HCT116 (cell line): Measurements from ENCODE around the gene MKI67. TPM values are rescaled to one million over a fixed set of nuclear protein-coding genes. Genes with fewer than 3 reads are reported as not detected.

Experiments used
- ATAC-seq: fragments of 200-7000 bp; cut with Tn5 transposase; 2 replicates; pipeline ENCODE4 v1.9.1; 2020; ENCODE audit warnings: mild to moderate bottlenecking, moderate library complexity
- BruUV-seq: library from RNA; stranded (reverse); fragments of 400-500 nt; replicated peaks from 2 replicates; lab custom pipeline; 2021; lab: Mats Ljungman, UMichigan
- CTCF ChIA-PET: fragments of 300-600 bp; sonication (Branson Sonifier 250); formaldehyde crosslinking; loops from one replicate; lab custom pipeline; 2021; ENCODE audit warnings: antibody characterized with exemption; lab: Charles Lee
- POLR2A ChIA-PET: fragments of 300-600, 350-600 bp; sonication (Branson Sonifier 250); formaldehyde crosslinking; loops from one replicate; lab custom pipeline; 2021; ENCODE audit warnings: antibody characterized with exemption; lab: Charles Lee
- RAD21 ChIA-PET, 2 experiments: fragments of 300-600 bp; sonication (Branson Sonifier 250); formaldehyde crosslinking; loops; one replicate each; lab custom pipeline; 2023; ENCODE audit warnings: low total read pairs in 2 of 2; ENCODE audit not compliant: uncharacterized antibody in 2 of 2, unreplicated experiment in 2 of 2, low non-redundant PET in 1 of 2; lab: Charles Lee
- DNase-seq: peaks from one replicate; pipeline ENCODE4 v3.0.0-alpha.2; 2010; ENCODE audit warnings: low read depth, low spot score
- H2AFZ ChIP-seq: fragments of 200-600 bp; shearing (Covaris generic), sonication (generic); 2 replicates; pipeline ENCODE4 v1.6.1; 2017; ENCODE audit warnings: low read depth, mixed run types, mixed read lengths, antibody characterized with exemption, low read length; ENCODE audit not compliant: poor library complexity, severe bottlenecking
- H3K27ac ChIP-seq: 2 replicates; pipeline ENCODE4 v1.5.1; 2012; ENCODE audit warnings: low read depth, low read length
- H3K27me3 ChIP-seq: fragments of 200-600 bp; sonication (generic); 2 replicates; pipeline ENCODE4 v1.6.1; 2016; ENCODE audit warnings: mixed run types, low read length, mixed read lengths; ENCODE audit not compliant: insufficient read depth
- H3K36me3 ChIP-seq, 2 experiments: fragments of 200-500 bp in 1 of 2; fragments of 200-600 bp in 1 of 2; sonication (Bioruptor generic) in 1 of 2; sonication (generic) in 1 of 2; 2 replicates each; pipeline versions ENCODE4 v1.5.1 to v1.6.1; 2014 to 2016; ENCODE audit warnings: low read length in 2 of 2, inconsistent platforms in 1 of 2, mixed read lengths in 1 of 2, mixed run types in 1 of 2; ENCODE audit not compliant: insufficient read depth in 2 of 2, control insufficient read depth in 1 of 2
- H3K4me1 ChIP-seq, 2 experiments: fragments of 200-600 bp in 1 of 2; sonication (generic) in 1 of 2; 2 replicates each; pipeline versions ENCODE4 v1.5.1 to v1.6.1; 2012 to 2017; ENCODE audit warnings: low read length in 2 of 2, inconsistent platforms in 1 of 2, mild to moderate bottlenecking in 1 of 2, mixed read lengths in 1 of 2, mixed run types in 1 of 2, moderate library complexity in 1 of 2; ENCODE audit not compliant: insufficient read depth in 2 of 2, control insufficient read depth in 1 of 2
- H3K4me2 ChIP-seq: fragments of 200-600 bp; sonication (generic); 2 replicates; pipeline ENCODE4 v1.6.1; 2017; ENCODE audit warnings: mixed run types, low read length, mixed read lengths
- H3K4me3 ChIP-seq, 2 experiments: fragments of 200-600 bp in 1 of 2; sonication (generic) in 1 of 2; replicated peaks in 1 of 2; 2 replicates each; pipeline ENCODE4 v1.5.1; 2011 to 2016; ENCODE audit warnings: low read length in 2 of 2, control low read depth in 1 of 2, low read depth in 1 of 2, mild to moderate bottlenecking in 1 of 2, mixed read lengths in 1 of 2, mixed run types in 1 of 2
- H3K79me2 ChIP-seq: fragments of 200-600 bp; sonication (generic); 2 replicates; pipeline ENCODE4 v1.6.1; 2017; ENCODE audit warnings: mild to moderate bottlenecking, mixed run types, low read length, moderate library complexity, mixed read lengths; ENCODE audit not compliant: insufficient read depth
- H3K9ac ChIP-seq: fragments of 200-600 bp; sonication (generic); 2 replicates; pipeline ENCODE4 v1.6.1; 2016; ENCODE audit warnings: low read length, mixed read lengths
- H3K9me2 ChIP-seq: fragments of 200-600 bp; sonication (generic), shearing (Covaris generic); 2 replicates; pipeline ENCODE4 v1.6.1; 2017; ENCODE audit warnings: mixed run types, mild to moderate bottlenecking, moderate library complexity; ENCODE audit not compliant: insufficient read depth
- H3K9me3 ChIP-seq, 2 experiments: fragments of 200-500 bp in 1 of 2; fragments of 200-600 bp in 1 of 2; sonication (Bioruptor generic) in 1 of 2; sonication (generic) in 1 of 2; 2 replicates each; pipeline ENCODE4 v1.6.1; 2014 to 2017; ENCODE audit warnings: low read length in 2 of 2, mixed read lengths in 2 of 2, inconsistent platforms in 1 of 2, low read depth in 1 of 2, mild to moderate bottlenecking in 1 of 2, mixed run types in 1 of 2, moderate library complexity in 1 of 2; ENCODE audit not compliant: control insufficient read depth in 1 of 2, insufficient read depth in 1 of 2
- H4K20me1 ChIP-seq: fragments of 200-600 bp; sonication (generic), shearing (Covaris generic); 2 replicates; pipeline ENCODE4 v1.6.1; 2017; ENCODE audit warnings: mixed run types, mild to moderate bottlenecking, moderate library complexity; ENCODE audit not compliant: insufficient read depth
- ATF3 ChIP-seq: IDR thresholded peaks from 2 replicates; pipeline ENCODE4 v1.6.1; 2012
- CEBPB ChIP-seq: IDR thresholded peaks from 2 replicates; pipeline ENCODE4 v1.6.1; 2012; ENCODE audit warnings: low read depth
- EGR1 ChIP-seq: IDR thresholded peaks from 2 replicates; pipeline ENCODE4 v1.6.1; 2012; ENCODE audit warnings: low read depth
- EZH2phosphoT487 ChIP-seq: fragments of 200-600 bp; IDR thresholded peaks from 2 replicates; pipeline ENCODE4 v1.6.1; 2018; ENCODE audit warnings: antibody characterized with exemption, borderline replicate concordance
- FOSL1 ChIP-seq: IDR thresholded peaks from 2 replicates; pipeline ENCODE4 v1.6.1; 2012; ENCODE audit warnings: low read depth
- JUND ChIP-seq: IDR thresholded peaks from 2 replicates; pipeline ENCODE4 v1.6.1; 2012
- SIN3A ChIP-seq: IDR thresholded peaks from 2 replicates; pipeline ENCODE4 v1.6.1; 2012; ENCODE audit warnings: low read depth
- SP1 ChIP-seq: IDR thresholded peaks from 2 replicates; pipeline ENCODE4 v1.6.1; 2012; ENCODE audit warnings: low read depth
- SRF ChIP-seq: IDR thresholded peaks from 2 replicates; pipeline ENCODE4 v1.6.1; 2012; ENCODE audit warnings: low read depth
- YY1 ChIP-seq: IDR thresholded peaks from 2 replicates; pipeline ENCODE4 v1.6.1; 2011; ENCODE audit warnings: low read length, low read depth, moderate library complexity, mild to moderate bottlenecking; ENCODE audit not compliant: insufficient replicate concordance; ENCODE audit errors: extremely low read depth
- intact Hi-C: fragments of 100-400 bp; cut with micrococcal nuclease; formaldehyde crosslinking; loops from 2 replicates; pipeline ENCODE4 v1.10.0; 2022
- total RNA-seq: library from RNA; stranded (reverse); gene quantifications from one replicate; pipeline ENCODE4 v1.2.1, GENCODE V29; 2021; ENCODE audit not compliant: unreplicated experiment
- TF ChIP-seq, protein P1 (sequence below), 3 experiments: fragments of 200-600 bp in 1 of 3; sonication (generic) in 1 of 3; IDR thresholded peaks in 2 of 3; conservative IDR thresholded peaks in 1 of 3; 2 replicates each; pipeline ENCODE4 v1.5.1; 2012 to 2017; ENCODE audit warnings: low read depth in 2 of 3, low read length in 2 of 3, antibody characterized with exemption in 1 of 3, borderline replicate concordance in 1 of 3, control low read depth in 1 of 3, mild to moderate bottlenecking in 1 of 3, mixed read lengths in 1 of 3, mixed run types in 1 of 3, moderate library complexity in 1 of 3; ENCODE audit not compliant: insufficient read depth in 1 of 3
- TF ChIP-seq, protein P2 (sequence below): IDR thresholded peaks from 2 replicates; pipeline ENCODE4 v1.6.1; 2011; ENCODE audit warnings: mild to moderate bottlenecking, low read length, moderate library complexity; ENCODE audit not compliant: insufficient replicate concordance; ENCODE audit errors: extremely low read depth

Gene MKI67
- total RNA-seq, 1 experiment from 2014 or later = 202 TPM

GRCh38 chr10:128137877-128138276 lies 11.7 kb upstream of the MKI67 start (continued):
- TF ChIP-seq, protein P1, sequence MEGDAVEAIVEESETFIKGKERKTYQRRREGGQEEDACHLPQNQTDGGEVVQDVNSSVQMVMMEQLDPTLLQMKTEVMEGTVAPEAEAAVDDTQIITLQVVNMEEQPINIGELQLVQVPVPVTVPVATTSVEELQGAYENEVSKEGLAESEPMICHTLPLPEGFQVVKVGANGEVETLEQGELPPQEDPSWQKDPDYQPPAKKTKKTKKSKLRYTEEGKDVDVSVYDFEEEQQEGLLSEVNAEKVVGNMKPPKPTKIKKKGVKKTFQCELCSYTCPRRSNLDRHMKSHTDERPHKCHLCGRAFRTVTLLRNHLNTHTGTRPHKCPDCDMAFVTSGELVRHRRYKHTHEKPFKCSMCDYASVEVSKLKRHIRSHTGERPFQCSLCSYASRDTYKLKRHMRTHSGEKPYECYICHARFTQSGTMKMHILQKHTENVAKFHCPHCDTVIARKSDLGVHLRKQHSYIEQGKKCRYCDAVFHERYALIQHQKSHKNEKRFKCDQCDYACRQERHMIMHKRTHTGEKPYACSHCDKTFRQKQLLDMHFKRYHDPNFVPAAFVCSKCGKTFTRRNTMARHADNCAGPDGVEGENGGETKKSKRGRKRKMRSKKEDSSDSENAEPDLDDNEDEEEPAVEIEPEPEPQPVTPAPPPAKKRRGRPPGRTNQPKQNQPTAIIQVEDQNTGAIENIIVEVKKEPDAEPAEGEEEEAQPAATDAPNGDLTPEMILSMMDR (IDR thresholded peaks at IDR 0.05 in 2 of 3, conservative IDR thresholded peaks at IDR 0.05 in 1 of 3; ENCODE audit: borderline replicate concordance in 1 of 3, insufficient read depth in 1 of 3, low read depth in 2 of 3, low read length in 2 of 3) = no peak
- TF ChIP-seq SIN3A (no peak), EZH2phosphoT487 (no peak), ATF3 (no peak), JUND (no peak), EGR1 (no peak)

GRCh38 chr10:128130051-128130450 lies 3.8 kb upstream of the MKI67 start:
- H3K79me2 ChIP-seq = peaks cover 10% of the 10 kb centered on the region
- peak overlapping the region; percentile 20 for H2AFZ ChIP-seq
- no peaks in the 10 kb centered on the region for H3K9me3 ChIP-seq
- no peaks in the 10 kb centered on the region for H4K20me1 ChIP-seq
- no peak for ATAC-seq
- intact Hi-C loops = no loop called here
- peak; percentile 23 for DNase-seq
- 0 out of 2 replicates have a peak, but pooled peaks cover 5% of the 10 kb centered on the region for H3K9me2 ChIP-seq
- ChIA-PET POLR2A (interaction anchor here (1.0 kb wide), 1 partner anchor 49 kb away, joined by 3 read pairs; no protein-coding TSS in a partner anchor), CTCF (no interaction called here), RAD21 (no interaction called here)
- no peaks in the 10 kb centered on the region for H3K27me3 ChIP-seq
- no peaks in the 10 kb centered on the region for H3K36me3 ChIP-seq
- H3K4me3 ChIP-seq = no peak overlapping the region
- peak overlapping the region; percentile 29 for H3K4me2 ChIP-seq
- peaks cover 12 to 22% of the 10 kb centered on the region in 2 experiments for H3K4me1 ChIP-seq
- no TSS peak for BruUV-seq
- H3K27ac ChIP-seq = no peak overlapping the region
- TF ChIP-seq CEBPB = peak; percentile 27; the same call in 1 of the 2 replicates
- TF ChIP-seq FOSL1 = peak; percentile 32
- TF ChIP-seq YY1 = no peak
- TF ChIP-seq JUND = peak; percentile 41; the same call in 1 of the 2 replicates
- TF ChIP-seq SP1 = no peak
- no peak for TF ChIP-seq SRF
- TF ChIP-seq, protein P2, sequence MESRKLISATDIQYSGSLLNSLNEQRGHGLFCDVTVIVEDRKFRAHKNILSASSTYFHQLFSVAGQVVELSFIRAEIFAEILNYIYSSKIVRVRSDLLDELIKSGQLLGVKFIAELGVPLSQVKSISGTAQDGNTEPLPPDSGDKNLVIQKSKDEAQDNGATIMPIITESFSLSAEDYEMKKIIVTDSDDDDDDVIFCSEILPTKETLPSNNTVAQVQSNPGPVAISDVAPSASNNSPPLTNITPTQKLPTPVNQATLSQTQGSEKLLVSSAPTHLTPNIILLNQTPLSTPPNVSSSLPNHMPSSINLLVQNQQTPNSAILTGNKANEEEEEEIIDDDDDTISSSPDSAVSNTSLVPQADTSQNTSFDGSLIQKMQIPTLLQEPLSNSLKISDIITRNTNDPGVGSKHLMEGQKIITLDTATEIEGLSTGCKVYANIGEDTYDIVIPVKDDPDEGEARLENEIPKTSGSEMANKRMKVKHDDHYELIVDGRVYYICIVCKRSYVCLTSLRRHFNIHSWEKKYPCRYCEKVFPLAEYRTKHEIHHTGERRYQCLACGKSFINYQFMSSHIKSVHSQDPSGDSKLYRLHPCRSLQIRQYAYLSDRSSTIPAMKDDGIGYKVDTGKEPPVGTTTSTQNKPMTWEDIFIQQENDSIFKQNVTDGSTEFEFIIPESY = no peak
- TF ChIP-seq, all 23 proteins: peak for 3
- no peak overlapping the region for H3K9ac ChIP-seq
